ENCODE data around the gene KCNF1. TPM values are rescaled to one million over a fixed set of nuclear protein-coding genes. Genes with fewer than 3 reads are reported as not detected.
A peak's percentile ranks its signal among the peaks of the same experiment; 100 is the strongest.

Gene KCNF1
- total RNA-seq, 2 donors from 2014 or later, result 0.22 to 0.90 TPM

DNA sequence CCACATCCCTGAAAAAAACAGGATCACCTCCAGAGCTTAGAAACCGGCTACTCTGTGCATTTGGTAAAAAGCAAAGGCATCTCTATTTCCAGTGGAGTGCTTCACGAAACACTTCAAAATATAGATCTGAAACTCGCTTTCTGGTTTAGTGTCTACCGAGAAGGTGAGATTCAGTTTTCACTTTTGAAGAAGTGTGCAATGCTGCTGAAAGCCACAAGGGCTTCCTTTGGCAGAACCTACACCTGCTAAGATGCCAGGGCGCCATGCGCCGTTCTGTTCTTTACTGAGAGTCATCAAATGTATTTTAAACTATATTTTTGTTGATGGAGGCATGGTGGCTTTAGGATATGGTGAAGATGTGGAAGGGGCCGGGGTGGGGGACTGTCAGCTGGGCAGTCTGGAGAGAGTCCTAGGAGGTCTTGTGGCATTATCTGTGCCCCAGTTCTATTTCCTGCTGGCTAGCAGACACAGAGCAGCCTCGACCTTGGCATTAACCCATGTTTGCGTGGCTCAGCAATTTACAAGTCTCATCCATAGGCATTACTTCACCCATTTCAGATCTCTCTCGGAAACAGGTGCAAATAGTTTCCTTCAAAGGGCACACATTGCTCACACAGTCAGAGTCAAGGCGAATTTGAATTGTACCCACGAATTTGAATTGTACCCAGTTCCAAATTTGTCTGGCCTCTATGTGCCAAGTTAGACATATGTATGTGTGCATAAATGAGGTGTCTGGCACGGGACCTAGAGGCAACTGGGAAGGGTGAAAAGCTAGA lies 46.7 kb upstream of the KCNF1 start:
- Histone ChIP-seq H3K9me3 (no peaks in the 10 kb centered on the region), H3K36me3 (no peaks in the 10 kb centered on the region), H3K9ac (ENCODE audit: low read depth in 2 of 2, low read length in 2 of 2) (no peak overlapping the region), H3K27ac (no peak overlapping the region), H3K4me1 (no peaks in the 10 kb centered on the region), H3K4me3 (no peak overlapping the region), H3K27me3 (no peaks in the 10 kb centered on the region)
- TF ChIP-seq, protein P1, sequence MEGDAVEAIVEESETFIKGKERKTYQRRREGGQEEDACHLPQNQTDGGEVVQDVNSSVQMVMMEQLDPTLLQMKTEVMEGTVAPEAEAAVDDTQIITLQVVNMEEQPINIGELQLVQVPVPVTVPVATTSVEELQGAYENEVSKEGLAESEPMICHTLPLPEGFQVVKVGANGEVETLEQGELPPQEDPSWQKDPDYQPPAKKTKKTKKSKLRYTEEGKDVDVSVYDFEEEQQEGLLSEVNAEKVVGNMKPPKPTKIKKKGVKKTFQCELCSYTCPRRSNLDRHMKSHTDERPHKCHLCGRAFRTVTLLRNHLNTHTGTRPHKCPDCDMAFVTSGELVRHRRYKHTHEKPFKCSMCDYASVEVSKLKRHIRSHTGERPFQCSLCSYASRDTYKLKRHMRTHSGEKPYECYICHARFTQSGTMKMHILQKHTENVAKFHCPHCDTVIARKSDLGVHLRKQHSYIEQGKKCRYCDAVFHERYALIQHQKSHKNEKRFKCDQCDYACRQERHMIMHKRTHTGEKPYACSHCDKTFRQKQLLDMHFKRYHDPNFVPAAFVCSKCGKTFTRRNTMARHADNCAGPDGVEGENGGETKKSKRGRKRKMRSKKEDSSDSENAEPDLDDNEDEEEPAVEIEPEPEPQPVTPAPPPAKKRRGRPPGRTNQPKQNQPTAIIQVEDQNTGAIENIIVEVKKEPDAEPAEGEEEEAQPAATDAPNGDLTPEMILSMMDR (IDR thresholded peaks at IDR 0.05), result peak; percentile 24
- intact Hi-C loops (cut with DNase I), result no loop called here
- no peak for DNase-seq

DNA sequence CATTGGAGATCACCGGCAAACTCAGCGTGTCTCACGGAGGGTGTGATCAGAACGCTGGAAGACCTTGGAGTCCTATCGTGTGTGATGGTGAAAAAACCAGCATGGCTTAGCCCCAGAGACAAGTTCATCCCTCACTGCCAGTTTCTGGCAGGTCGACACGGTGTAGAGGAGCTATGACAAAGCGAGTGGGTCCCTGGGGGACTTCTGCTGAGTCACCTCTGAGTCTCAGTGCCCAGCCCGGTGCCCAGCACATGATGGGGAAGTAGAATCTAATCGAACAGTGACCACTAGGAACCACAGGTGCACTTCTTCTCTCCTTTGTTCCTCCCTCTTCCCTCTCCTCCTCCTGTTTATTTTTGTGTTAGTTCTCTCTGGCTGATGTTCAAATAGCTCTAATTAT lies 45.9 kb upstream of the KCNF1 start:
- Histone ChIP-seq H3K9me3 (no peaks in the 10 kb centered on the region), H3K4me1 (no peaks in the 10 kb centered on the region), H3K27me3 (no peaks in the 10 kb centered on the region), H3K27ac (no peak overlapping the region), H3K4me3 (no peak overlapping the region), H3K9ac (ENCODE audit: low read depth in 2 of 2, low read length in 2 of 2) (no peak overlapping the region), H3K36me3 (no peaks in the 10 kb centered on the region)
- TF ChIP-seq, protein P1 (IDR thresholded peaks at IDR 0.05), result no peak
- DNase-seq, result no peak
- intact Hi-C loops (cut with DNase I), result no loop called here

DNA sequence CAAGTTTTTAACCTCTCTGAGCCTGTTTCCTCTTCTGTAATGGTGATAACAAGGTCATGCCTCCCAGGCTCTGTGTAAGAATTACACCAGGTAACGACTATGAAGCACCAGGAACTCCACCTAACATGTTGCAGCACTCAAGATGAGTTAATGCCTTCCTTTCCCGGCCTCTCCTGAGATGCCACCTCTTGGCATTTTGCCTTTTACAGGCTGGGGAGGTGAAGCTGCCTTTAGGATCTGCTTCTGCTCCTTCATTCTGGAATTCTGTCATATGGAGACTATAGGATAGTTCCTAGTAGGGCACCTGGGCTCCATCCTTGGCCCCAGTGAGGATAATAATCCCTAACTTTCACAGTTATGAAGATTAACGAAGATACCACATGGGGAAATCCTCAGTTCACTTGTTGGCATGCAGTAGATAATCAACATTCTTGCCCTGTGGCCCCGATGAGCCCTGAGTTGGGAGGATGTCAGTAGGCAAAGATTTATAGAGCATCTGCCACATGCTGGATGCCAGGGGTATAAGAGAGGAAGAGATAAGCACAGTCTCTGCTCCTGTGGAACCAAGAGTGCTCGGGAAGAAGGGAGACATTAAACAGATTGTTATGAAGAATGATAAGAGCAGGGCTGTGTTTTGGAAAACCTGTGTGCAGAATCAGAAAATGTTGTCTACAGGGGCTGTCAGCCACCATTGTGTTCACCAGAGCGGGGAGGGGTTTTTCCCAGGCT lies 43.9 kb upstream of the KCNF1 start:
- DNase-seq, result no peak
- no peaks in the 10 kb centered on the region for H3K27me3 ChIP-seq
- H3K36me3 ChIP-seq, result no peaks in the 10 kb centered on the region
- H3K9ac ChIP-seq (ENCODE audit: low read depth in 2 of 2, low read length in 2 of 2), result no peak overlapping the region
- no peak overlapping the region for H3K4me3 ChIP-seq
- TF ChIP-seq, protein P1 (IDR thresholded peaks at IDR 0.05), result no peak
- H3K9me3 ChIP-seq, result peaks cover 3% of the 10 kb centered on the region
- H3K27ac ChIP-seq, result no peak overlapping the region
- no peaks in the 10 kb centered on the region for H3K4me1 ChIP-seq
- intact Hi-C loops (cut with DNase I), result no loop called here

DNA sequence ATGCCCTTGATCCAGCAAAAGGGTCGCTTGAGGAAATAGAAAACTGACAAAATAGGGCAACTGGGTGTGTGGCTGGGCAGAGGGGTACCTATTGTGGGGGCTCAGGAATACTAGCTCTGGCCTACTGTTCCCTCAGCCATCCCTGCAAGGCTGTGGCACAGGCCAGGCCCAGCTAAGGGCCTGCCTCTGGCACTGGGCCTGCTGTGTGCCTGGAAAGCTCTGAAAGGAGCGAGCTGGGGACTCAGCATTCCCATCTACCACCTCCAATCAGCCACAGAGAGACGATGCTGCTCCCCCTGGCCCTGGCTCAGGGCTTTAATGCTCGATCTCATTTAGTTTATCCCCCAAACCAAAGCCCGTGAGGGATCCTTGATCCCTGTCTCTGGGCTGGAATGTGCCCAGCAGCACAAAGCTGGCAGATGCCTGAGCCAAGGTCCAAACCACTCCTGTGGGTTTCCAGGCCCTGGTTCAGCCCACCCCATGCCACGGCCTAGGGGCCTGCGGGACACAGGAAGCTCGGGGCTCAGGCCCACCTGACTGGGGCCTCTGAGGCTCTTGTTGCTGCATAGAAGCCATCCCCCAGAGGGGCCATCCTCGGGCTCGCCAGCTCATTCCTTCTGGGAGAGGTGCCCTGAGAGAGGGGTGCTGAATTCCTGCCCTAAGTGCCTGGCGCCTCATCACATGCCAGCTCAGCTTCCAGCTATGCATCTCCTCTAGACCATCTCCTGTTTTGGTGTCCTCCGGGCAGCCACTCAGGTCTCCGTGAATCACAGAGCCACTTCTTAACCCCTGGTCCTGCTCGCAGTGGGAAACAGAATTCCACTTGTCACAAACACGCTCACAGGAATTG lies 43.0 kb upstream of the KCNF1 start:
- peaks cover 3% of the 10 kb centered on the region for H3K9me3 ChIP-seq
- H3K27me3 ChIP-seq, result no peaks in the 10 kb centered on the region
- no peak overlapping the region for H3K4me3 ChIP-seq
- no peak overlapping the region for H3K27ac ChIP-seq
- no peaks in the 10 kb centered on the region for H3K36me3 ChIP-seq
- intact Hi-C loops (cut with DNase I), result no loop called here
- TF ChIP-seq, protein P1 (IDR thresholded peaks at IDR 0.05), result no peak
- H3K9ac ChIP-seq (ENCODE audit: low read depth in 2 of 2, low read length in 2 of 2), result no peak overlapping the region
- DNase-seq, result no peak
- H3K4me1 ChIP-seq, result no peaks in the 10 kb centered on the region

DNA sequence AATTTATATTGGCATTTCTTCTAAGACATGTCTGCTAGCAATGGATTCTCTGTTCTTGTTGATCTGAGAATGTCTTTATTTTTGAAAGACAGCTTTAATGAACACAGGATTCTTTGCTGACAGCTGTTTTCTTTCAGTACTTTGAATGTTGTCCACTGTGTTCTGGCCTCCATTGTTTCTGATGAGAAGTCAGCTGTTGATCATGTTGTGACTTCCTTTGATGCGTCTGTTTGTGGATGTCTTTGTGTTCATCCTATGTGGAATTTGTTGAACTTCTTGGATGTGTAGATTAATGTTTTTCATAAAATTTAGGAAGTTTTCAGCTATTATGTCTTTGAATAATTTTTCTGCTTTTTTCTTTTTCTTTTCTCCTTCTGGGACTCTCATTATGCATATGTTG lies 39.8 kb upstream of the KCNF1 start:
- no peak overlapping the region for H3K27ac ChIP-seq
- intact Hi-C loops (cut with DNase I), result no loop called here
- H3K9ac ChIP-seq (ENCODE audit: low read depth in 2 of 2, low read length in 2 of 2), result no peak overlapping the region
- H3K4me1 ChIP-seq, result peaks cover 3% of the 10 kb centered on the region
- TF ChIP-seq, protein P1 (IDR thresholded peaks at IDR 0.05), result no peak
- H3K9me3 ChIP-seq, result peaks cover 3% of the 10 kb centered on the region
- H3K4me3 ChIP-seq, result no peak overlapping the region
- H3K27me3 ChIP-seq, result no peaks in the 10 kb centered on the region
- no peaks in the 10 kb centered on the region for H3K36me3 ChIP-seq
- no peak for DNase-seq

Measured in colonic mucosa (tissue), 4 donors.